B cell (primary cell): ENCODE data around the gene MLXIP. TPM values are rescaled to one million over a fixed set of nuclear protein-coding genes. Genes with fewer than 3 reads are reported as not detected.

Source experiments
- ATAC-seq: fragments of 200-7000 bp; cut with Tn5 transposase; one replicate; pipeline ENCODE4 v1.10.0; 2021; ENCODE audit warnings: low read depth, mild to moderate bottlenecking, moderate number of reproducible peaks, moderate library complexity
- CTCF ChIA-PET: fragments of 350-600 bp; sonication (Branson Sonifier 250); formaldehyde crosslinking; loops from one replicate; lab custom pipeline; 2021; ENCODE audit warnings: antibody characterized with exemption, inconsistent platforms; lab: Charles Lee
- POLR2A ChIA-PET: fragments of 350-600 bp; sonication (Branson Sonifier 250); formaldehyde crosslinking; loops from one replicate; lab custom pipeline; 2021; ENCODE audit warnings: antibody characterized with exemption; lab: Charles Lee
- DNase-seq: peaks from one replicate; pipeline ENCODE4 v3.0.0; 2013
- H2AFZ ChIP-seq: 2 replicates; pipeline ENCODE4 v1.6.1; 2012; ENCODE audit warnings: mild to moderate bottlenecking, low read depth, low read length; ENCODE audit not compliant: insufficient read depth, poor library complexity, severe bottlenecking
- H3K27ac ChIP-seq, 2 donors: 1 replicate in 1 of 2; 2 replicates in 1 of 2; pipeline ENCODE4 v1.5.1; 2012 to 2013; ENCODE audit warnings: low read length in 2 of 2, mild to moderate bottlenecking in 2 of 2, moderate library complexity in 1 of 2
- H3K27me3 ChIP-seq, 4 experiments: fragments of 200-600 bp in 1 of 4; sonication (generic) in 1 of 4; replicated peaks in 1 of 4; 1 replicate in 2 of 4; 2 replicates in 2 of 4; pipeline versions ENCODE4 v1.6.1 to v1.7.0; 2013 to 2016; ENCODE audit warnings: low read length in 3 of 4, mild to moderate bottlenecking in 2 of 4, mixed read lengths in 1 of 4, moderate library complexity in 1 of 4; ENCODE audit not compliant: insufficient read depth in 4 of 4, control insufficient read depth in 3 of 4; ENCODE audit errors: control extremely low read depth in 1 of 4
- H3K36me3 ChIP-seq, 2 experiments: replicated peaks in 1 of 2; 1 replicate in 1 of 2; 2 replicates in 1 of 2; pipeline versions ENCODE4 v1.6.1 to v1.7.1; 2013; ENCODE audit warnings: low read length in 1 of 2; ENCODE audit not compliant: insufficient read depth in 2 of 2, control insufficient read depth in 1 of 2; ENCODE audit errors: control extremely low read depth in 1 of 2, extremely low read depth in 1 of 2
- H3K4me1 ChIP-seq, 2 donors: fragments of 200-600 bp in 1 of 2; sonication (generic) in 1 of 2; 1 replicate in 1 of 2; 2 replicates in 1 of 2; pipeline versions ENCODE4 v1.5.1 to v1.6.1; 2013 to 2017; ENCODE audit warnings: low read length in 2 of 2; ENCODE audit not compliant: control insufficient read depth in 2 of 2, insufficient read depth in 2 of 2
- H3K4me2 ChIP-seq: replicated peaks from 2 replicates; pipeline ENCODE3; 2012; ENCODE audit warnings: mild to moderate bottlenecking, low read depth, low read length; ENCODE audit not compliant: poor library complexity, severe bottlenecking
- H3K4me3 ChIP-seq, 5 experiments: fragments of 200-600 bp in 1 of 5; sonication (generic) in 1 of 5; 1 replicate in 3 of 5; 2 replicates in 2 of 5; pipeline versions ENCODE4 v1.5.1 to v1.7.0; 2011 to 2016; ENCODE audit warnings: low read length in 4 of 5, mild to moderate bottlenecking in 4 of 5, low read depth in 2 of 5, control low read depth in 1 of 5, moderate library complexity in 1 of 5; ENCODE audit not compliant: insufficient read depth in 1 of 5; ENCODE audit errors: control extremely low read depth in 1 of 5, extremely low read depth in 1 of 5
- H3K79me2 ChIP-seq: fragments of 200-600 bp; sonication (generic); one replicate; pipeline ENCODE4 v1.6.0; 2016; ENCODE audit warnings: low read length; ENCODE audit not compliant: control insufficient read depth, insufficient read depth
- H3K9ac ChIP-seq: fragments of 200-600 bp; sonication (generic); 2 replicates; pipeline ENCODE4 v1.6.1; 2017; ENCODE audit warnings: mild to moderate bottlenecking, low read length, moderate library complexity
- H3K9me3 ChIP-seq, 3 donors: one replicate each; pipeline versions ENCODE4 v1.6.1 to v1.7.1; 2013; ENCODE audit warnings: low read length in 2 of 3; ENCODE audit not compliant: control insufficient read depth in 2 of 3, insufficient read depth in 1 of 3; ENCODE audit errors: control extremely low read depth in 1 of 3
- H4K20me1 ChIP-seq: 2 replicates; pipeline ENCODE4 v1.6.0; 2012; ENCODE audit warnings: mild to moderate bottlenecking, low read length; ENCODE audit not compliant: insufficient read depth, control insufficient read depth, poor library complexity, severe bottlenecking
- H3K27ac Mint-ChIP-seq: one replicate; pipeline ENCODE4 v1.8.0; 2021; ENCODE audit warnings: mixed read lengths
- H3K27me3 Mint-ChIP-seq: one replicate; pipeline ENCODE4 v1.8.0; 2021; ENCODE audit warnings: mixed read lengths
- H3K4me1 Mint-ChIP-seq: one replicate; pipeline ENCODE4 v1.8.0; 2021; ENCODE audit warnings: mixed read lengths
- H3K4me3 Mint-ChIP-seq: one replicate; pipeline ENCODE4 v1.8.0; 2021; ENCODE audit warnings: mixed read lengths
- H3K9me3 Mint-ChIP-seq: one replicate; pipeline ENCODE4 v1.8.0; 2022; ENCODE audit warnings: mixed read lengths; ENCODE audit not compliant: insufficient read depth
- CTCF ChIP-seq: fragments of 200-600 bp; IDR thresholded peaks from one replicate; pipeline ENCODE4 v1.8.0; 2022; ENCODE audit warnings: antibody characterized with exemption, mild to moderate bottlenecking
- EZH2 ChIP-seq: IDR thresholded peaks from 2 replicates; pipeline ENCODE4 v1.6.1; 2012; ENCODE audit warnings: borderline replicate concordance, low read depth, mild to moderate bottlenecking, moderate library complexity, low read length; ENCODE audit not compliant: insufficient read depth, poor library complexity, severe bottlenecking
- WGBS: methylation state at CpG from one replicate; pipeline ENCODE4 v1.1.5; 2013; ENCODE audit warnings: missing lambda C conversion rate; ENCODE audit not compliant: insufficient coverage; 5-methylcytosine and 5-hydroxymethylcytosine counted together
- intact Hi-C: fragments of 100-400 bp; cut with micrococcal nuclease; formaldehyde crosslinking; loops from one replicate; pipeline ENCODE4 v1.10.0; 2022
- polyA plus RNA-seq: library from polyadenylated mRNA; depleted of rRNA; stranded (reverse); fragments of >200 nt; gene quantifications from 2 replicates; pipeline ENCODE4 v1.2.3, GENCODE V29; 2012
- total RNA-seq, 2 donors: library from RNA; stranded (reverse); fragments of 120-200 nt in 1 of 2; gene quantifications; 1 replicate in 1 of 2; 2 replicates in 1 of 2; pipeline versions ENCODE4 v1.2.3 to v1.2.4, GENCODE V29; 2013 to 2022

Gene MLXIP
- total and polyA plus RNA-seq, 2 donors (not counting 1 experiment from before 2014, with no cell fraction given), result 28.1 to 91.2 TPM

DNA sequence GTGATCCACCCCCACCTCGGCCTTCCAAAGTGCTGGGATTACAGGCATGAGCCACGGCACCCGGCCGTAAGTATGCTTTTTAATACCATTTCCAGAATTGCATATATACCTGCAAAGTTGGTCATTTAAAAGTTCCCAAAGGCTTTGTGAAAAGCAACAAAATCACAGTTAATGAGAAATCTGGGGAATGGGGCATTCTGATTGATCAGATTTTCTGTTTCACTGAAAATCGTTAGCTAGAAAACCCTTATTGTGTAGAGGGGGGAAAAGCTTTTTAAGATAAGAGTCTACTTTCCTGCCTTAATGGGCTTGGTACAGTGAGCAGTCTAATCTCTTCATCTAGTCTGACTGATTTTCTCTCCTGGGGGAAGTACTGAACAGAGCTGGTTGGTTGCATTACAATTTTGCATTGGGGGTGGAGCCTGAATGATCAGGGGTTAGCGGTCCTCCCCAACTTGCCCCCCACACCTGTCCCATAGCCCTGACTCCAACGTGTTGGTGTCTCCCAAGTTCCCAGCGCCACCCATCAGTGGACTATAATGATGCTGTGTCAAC is 71.6 kb downstream of the MLXIP start:
- Histone ChIP-seq H3K27ac (no peak overlapping the region), H2AFZ (no peak overlapping the region), H4K20me1 (no peaks in the 10 kb centered on the region), H3K4me1 (no peaks in the 10 kb centered on the region), H3K27me3 (no peaks in the 10 kb centered on the region), H3K9ac (no peak overlapping the region), H3K4me3 (no peak overlapping the region), H3K4me2 (no peak overlapping the region), H3K9me3 (no peaks in the 10 kb centered on the region), H3K79me2 (no peaks in the 10 kb centered on the region), H3K36me3 (no peaks in the 10 kb centered on the region)
- Mint-ChIP-seq H3K27me3 (peaks cover 3% of the 10 kb centered on the region), H3K9me3 (no peaks in the 10 kb centered on the region), H3K4me3 (no peak overlapping the region), H3K4me1 (no peaks in the 10 kb centered on the region), H3K27ac (no peak overlapping the region)
- 93% methylated on average over 2 of the region's 8 CpGs for WGBS
- no peak for ATAC-seq
- ChIA-PET POLR2A (no interaction called here), CTCF (no interaction called here)
- TF ChIP-seq EZH2 (no peak), CTCF (no peak)
- DNase-seq, result no peak
- intact Hi-C loops, result no loop called here

- Histone ChIP-seq H3K9ac (no peak overlapping the region), H3K36me3 (no peaks in the 10 kb centered on the region), H3K79me2 (no peaks in the 10 kb centered on the region), H3K27me3 (no peaks in the 10 kb centered on the region), H3K4me3 (no peak overlapping the region), H2AFZ (no peak overlapping the region), H3K9me3 (no peaks in the 10 kb centered on the region), H3K4me2 (no peak overlapping the region), H3K4me1 (no peaks in the 10 kb centered on the region), H4K20me1 (no peaks in the 10 kb centered on the region), H3K27ac (no peak overlapping the region)
- Mint-ChIP-seq H3K4me1 (no peaks in the 10 kb centered on the region), H3K4me3 (no peak overlapping the region), H3K27ac (no peak overlapping the region), H3K9me3 (no peaks in the 10 kb centered on the region), H3K27me3 (peaks cover 6% of the 10 kb centered on the region)
- ChIA-PET POLR2A (no interaction called here), CTCF (no interaction called here)
- no peak for ATAC-seq
- intact Hi-C loops, result no loop called here
- DNase-seq, result no peak
- TF ChIP-seq CTCF, result no peak
- no peak for TF ChIP-seq EZH2
- 94% methylated on average over 7 of the region's 9 CpGs for WGBS
Measured at GRCh38 chr12:122152754-122153153, 74.2 kb downstream of the MLXIP start.
